Stimulated activated CD8-positive, alpha-beta memory T cell treated with anti-CD3 and anti-CD28 coated beads, Interleukin-12 subunit alpha, Interleukin-12 subunit beta, amount 100 ng/mL, for 24 hours (primary cell): Measurements from ENCODE around the gene ESCO1.

Experiments
- DNase-seq: peaks from one replicate; pipeline ENCODE4 v3.0.0-alpha.2; 2020; ENCODE audit errors: extremely low read depth

ESCO1 gene

DNA sequence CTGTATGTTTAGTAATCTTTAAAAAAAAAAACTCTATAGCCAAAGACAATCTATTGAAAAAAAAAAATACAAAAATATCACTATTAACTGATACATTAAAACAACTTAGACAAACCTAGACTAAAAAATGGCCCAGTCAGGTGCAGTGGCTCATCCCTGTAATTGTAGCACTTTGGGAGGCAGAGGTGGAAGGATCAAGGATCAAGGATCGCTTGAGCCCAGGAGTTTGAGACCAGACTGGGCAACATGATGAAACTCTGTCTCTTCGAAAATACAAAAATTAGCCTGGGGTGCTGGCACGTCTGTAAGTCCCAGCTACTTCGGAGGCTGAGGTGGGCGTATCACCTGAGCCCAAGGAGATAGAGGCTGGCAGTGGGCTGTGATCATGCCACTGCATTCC, 16.1 kb downstream of the ESCO1 start:
- DNase-seq = no peak

DNA sequence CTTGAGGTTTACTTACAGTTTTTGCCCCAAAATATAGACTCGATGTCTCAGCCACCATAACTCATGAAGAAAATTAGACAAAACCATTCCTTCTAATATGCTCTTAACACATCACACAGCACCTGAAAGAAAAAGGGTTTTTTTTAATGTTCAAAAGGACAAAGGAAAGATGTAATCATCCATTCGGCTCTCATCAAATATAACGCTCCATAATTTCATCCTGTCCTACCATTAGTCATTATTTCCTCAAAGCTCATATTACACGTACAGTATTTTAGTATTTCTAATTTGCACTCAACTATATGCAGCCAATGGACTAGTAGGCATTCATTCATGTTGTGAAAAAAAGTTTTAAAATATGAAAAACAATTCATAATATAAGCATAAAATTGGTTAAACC, 24.8 kb downstream of the ESCO1 start:
- DNase-seq = no peak

DNA sequence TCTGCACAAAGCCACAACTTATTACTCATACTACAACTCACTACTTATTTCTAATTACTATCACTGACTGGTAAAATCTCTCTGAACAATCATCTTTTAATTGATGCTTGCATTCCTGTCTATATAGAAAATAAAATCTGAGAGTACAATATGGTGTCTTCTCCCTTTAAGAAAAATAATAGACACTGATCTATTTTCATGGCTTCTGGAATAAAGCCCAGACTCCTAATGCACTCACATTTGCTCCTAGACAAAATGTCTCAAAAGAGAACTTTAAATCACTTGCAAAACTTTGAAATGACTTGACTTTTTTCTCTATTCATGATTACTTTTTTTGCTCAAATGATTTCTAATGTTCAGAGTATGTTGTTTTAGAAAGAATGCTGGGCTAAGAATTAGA, 28.7 kb downstream of the ESCO1 start:
- no peak for DNase-seq

DNA sequence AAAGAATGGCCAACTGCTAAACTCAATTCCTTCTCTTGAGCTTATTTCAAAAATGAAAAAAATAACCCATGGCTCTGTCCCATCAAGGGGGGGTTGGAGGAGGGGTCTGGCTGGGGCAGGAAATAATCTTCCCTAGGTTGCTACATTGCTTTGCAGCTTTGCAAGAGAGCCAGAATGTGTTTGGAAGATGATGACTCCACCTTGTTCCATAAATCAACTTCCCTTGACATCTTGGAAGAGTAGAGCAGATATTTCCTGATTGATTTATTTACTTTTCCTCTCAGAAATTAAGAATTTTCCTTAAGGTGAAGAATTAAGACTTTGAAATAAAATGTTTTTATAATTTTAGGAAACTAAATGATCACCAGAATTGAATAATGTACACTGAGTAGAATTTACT, 41.3 kb downstream of the ESCO1 start:
- no peak for DNase-seq

DNA sequence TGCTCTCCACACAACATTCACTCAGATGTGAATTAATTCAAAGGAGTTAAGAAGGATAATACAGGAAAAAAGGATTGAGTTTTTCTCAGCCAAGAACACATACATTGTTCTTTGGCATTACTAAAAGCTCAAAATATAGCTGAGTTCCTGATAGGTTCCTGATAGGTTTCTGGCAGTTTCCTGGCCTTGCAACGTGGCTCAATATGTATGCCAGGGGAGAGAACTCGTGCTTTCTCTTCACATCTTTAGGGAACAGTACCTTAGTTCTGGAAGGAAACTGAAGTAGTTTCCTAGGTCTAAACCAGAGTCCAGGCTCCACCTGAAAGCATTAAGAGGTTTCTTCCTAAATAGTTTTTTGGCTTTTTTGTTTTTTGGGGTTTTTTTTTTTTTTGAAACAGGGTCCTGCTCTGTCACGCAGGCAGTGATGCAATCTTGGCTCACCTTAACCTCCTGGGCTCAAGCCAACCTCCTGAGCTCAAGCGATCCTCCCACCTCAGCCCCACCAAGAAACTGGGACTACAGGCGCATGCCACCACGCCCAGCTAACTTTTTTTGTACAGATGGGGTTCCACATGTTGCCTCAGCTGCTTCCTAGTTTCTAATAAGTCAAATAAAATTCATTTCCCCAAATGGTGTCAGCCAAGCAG, 42.8 kb downstream of the ESCO1 start:
- no peak for DNase-seq

DNA sequence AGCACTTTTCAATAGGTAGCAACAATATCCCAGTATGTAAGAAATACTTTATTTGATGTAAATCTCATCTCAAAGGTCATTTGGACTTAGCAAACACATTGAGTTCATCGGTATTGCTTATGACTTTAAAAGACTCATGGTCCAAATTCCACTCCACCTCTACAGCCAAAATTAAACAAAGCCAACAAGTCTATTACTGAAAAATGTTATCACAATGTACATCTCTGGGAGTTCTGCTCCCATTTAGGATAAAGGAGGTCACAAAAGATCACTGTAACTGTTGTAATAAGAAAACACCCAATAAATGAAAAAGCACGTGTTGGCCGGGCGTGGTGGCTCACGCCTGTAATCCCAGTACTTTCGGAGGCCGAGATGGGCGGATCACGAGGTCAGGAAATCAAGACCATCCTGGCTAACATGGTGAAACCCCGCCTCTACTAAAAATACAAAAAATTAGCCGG, 50.0 kb downstream of the ESCO1 start:
- no peak for DNase-seq

DNA sequence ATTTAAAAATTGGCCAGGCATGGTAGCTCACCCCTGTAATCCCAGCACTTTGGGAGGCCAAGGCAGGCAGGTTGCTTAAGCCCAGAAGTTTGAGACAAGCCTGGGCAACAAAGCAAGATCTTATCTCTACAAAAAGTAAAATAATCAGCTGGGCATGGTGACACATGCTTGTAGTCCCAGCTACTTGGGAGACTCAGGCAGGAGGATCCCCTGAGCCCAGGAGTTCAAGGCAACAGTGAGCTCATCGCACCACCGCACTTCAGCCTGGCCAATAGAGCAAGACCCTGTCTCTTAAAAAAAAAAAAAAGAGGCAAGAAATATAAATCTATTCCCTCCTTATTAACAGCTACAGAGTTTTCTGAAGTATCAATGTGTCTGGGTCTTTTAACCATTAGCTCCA, 51.9 kb downstream of the ESCO1 start:
- DNase-seq = no peak

DNA sequence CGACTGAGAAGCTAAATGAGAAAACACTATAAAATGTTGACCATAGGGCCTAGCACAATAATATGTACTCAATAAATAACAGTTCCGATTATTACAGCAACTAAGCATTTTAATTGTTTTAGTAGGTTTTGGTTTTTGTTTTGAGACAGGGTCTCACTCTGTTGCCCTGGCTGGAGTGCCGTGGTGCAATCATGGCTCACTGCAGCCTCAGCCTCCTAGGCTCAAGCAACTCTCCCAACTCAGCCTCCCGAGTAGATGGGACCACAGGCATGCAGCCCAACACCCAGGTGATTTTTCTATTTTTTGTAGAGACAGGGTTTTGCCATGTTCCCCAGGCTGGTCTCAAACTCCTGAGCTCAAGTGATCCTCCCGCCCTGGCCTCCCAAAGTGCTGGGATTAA, 54.1 kb downstream of the ESCO1 start:
- no peak for DNase-seq

DNA sequence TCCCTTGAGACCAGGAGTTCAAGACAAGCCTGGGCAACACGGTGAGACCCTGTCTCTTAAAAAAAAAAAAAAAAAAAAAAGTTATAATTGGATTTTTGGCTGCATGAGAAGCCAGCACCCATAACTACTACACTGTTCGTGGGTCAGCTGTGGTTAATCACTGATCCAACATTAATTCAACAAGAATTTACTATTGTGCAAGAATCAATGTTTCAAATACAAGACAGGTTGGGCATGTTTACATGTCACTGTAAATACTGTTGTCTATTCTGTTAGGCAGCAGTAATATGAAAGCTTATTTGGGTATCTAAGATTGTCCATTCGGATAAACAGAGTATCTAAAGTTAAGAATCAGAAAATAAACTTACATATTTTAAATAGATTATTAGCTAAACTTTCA, 62.3 kb downstream of the ESCO1 start:
- no peak for DNase-seq

DNA sequence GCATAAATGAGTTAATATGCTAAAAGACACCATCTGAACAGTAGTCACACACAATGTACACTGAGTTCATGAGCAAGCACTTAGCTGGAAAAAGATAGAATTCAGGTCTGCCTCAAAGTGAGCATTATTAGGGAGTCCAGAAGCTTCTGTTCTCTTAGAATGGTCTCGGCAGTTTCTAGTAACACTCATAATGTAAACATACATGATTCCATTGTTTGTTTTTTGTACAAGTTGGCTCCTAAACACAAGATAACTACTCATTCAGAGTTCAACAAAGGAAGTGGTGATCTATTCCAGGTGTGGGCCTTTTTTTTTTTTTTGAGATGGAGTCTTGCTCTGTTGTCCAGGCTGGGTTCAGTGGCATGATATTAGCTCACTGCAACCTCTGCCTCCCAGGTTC, 66.2 kb downstream of the ESCO1 start:
- no peak for DNase-seq

DNA sequence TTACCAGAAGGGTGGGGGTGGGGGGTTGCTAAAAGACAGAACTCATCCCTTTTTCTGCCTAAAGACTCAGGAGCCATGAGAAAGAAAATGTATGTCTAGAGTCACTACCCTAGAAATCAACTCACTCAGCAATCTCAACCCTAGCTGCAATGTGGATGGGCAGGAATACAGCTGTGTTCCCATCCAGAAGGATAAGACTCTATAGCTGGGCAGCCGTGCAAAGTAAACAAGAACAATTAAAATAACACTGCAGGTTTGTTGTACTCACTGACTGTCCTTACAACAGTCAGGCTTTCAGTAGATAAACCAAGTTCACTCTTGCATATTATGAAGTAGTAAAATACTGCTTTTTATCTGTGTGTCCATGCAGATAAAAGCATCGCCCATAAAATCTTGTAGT, 74.0 kb downstream of the ESCO1 start:
- DNase-seq = no peak

DNA sequence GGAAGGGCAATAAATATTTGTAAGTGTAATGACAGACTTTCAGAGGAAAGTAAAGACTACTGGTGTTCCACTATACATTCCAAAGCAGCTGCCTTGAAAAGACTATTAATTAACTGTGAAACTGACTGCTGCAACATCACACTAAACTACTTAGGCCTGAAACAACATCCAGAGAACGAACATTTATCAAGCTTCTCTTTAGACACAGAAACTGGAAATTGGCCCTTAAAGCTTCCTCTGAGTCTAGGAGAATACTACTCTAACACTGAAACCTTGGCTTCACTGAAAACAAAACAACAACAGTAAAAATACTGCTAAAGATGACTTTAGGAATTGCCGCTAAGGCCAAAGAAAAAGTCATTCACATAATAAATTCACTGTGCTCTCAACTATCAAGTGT, 74.6 kb downstream of the ESCO1 start:
- no peak for DNase-seq

DNA sequence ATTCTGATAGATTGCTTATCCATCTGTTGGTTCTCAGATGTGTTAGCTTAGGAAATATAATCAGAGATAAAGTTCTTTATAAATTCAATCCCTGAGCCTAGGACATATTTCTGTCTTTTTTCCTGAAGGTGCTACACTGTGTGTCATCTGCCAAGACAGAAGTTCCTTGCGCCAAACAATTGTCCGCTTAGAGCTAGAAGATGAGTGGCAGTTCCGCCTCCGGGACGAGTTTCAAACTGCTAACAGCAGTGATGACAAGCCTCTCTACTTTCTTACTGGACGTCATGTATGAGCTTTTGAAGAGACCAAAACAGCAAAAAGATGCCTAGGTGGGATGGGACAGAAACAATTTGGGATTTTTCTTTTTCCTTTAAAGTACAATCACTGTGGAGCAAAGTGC, 78.0 kb downstream of the ESCO1 start:
- DNase-seq = no peak

DNA sequence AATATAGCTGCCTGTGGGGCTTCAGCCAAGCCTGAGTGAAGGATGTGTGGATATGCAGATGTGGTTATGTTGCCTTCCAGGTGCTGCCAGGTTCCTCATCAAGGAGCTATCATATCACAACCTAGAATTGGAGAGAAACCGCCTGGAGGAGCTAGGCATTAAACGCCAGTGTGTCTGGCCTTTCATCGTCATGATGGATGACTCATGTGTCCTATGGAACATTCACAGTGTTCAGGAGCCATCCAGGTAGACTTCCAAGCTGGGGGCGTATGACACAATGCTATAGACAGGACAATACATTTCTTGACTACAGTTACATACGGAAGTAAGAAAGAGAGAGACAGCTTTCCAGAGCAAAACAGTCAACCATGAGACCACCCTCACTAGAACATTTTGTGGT, 86.8 kb downstream of the ESCO1 start:
- DNase-seq = no peak

DNA sequence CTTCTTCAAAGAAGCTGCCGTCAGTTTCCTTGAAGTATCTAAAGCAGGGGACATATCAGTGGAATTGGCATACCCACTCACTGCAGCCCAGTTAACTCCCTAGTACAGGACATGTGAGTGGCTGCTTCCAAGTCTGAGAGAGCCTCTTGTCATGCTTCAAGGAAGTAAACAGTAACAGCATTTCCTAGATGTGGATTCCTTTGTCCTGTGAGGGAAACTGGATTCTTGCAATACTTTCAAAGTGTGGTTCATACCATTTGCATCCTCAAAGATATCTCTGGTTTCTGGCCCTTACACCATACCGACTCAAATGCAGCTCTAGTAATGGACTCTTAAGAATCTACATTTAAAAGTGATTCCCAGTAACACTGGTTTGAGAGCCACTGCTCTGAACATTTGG, 87.2 kb downstream of the ESCO1 start:
- no peak for DNase-seq

DNA sequence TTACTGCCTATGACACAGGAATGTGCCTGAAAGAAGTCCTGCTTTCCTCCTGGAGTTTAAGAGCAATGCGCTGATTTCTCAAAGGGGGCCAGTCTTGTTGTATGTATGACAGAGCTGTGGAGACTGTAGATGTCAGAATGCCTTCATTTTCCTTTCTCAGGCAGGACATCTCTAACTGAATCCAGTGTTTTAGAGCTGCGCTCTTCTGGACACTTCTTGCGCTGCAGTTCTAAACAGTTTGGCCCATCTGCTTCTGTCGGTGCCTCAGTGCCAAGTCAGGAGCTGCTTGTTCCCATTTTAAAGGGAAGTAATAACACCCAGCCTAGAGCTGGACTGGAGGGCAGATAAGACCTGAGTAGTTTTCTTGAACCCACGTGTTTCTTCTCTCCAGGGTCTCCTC, 91.4 kb downstream of the ESCO1 start:
- no peak for DNase-seq

DNA sequence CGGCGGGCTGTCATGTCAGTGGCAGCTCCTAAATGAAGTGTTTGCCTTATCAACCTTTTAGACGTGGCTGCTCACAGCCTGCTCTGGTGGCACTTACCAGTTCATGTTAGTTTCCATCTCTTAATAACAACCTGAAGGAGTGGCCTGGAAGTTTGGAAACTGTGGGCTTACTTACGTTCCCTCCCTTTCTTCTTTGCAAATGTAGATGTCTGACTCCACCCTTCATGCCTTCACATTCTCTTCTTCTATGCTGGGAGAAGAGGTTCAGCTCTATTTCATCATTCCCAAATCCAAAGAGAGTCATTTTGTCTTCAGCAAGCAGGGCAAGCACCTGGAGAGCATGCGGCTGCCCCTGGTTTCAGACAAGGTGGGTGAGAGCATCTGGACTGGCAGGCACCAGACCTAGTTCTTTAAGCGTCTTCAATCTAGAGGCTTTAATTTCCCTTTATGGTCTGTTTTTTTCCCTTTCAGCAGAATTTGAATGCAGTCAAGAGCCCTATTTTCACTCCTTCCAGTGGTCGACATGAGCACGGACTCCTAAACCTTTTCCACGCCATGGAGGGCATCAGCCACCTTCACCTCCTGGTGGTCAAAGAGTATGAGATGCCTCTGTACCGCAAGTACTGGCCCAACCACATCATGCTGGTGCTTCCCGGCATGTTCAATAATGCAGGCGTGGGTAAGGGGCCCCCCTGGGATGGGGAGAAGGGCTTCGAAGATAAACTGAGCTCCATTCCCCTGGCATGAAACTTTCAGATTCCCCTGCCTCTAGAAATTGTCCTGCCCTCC, 92.4 kb downstream of the ESCO1 start:
- no peak for DNase-seq

DNA sequence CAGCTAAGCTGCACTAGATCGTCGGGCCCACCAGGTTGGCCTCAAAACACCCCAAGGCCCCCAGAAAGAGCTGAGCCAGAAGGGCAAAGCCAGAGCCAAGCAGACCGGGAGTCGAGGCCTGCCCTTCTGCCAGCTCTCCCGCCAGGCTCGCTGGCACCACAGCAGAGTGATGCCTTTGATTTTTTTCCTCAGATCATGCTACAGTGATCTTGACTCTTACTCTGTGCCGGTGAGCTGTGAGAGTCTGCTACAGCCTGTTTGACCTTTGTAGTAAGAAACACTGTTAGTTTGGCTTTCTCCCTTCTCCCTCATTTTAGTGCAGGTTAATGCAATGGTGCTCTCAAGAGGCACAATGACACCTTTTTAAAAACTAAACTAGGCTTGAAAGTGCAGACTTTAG, 97.8 kb downstream of the ESCO1 start:
- DNase-seq = no peak

DNA sequence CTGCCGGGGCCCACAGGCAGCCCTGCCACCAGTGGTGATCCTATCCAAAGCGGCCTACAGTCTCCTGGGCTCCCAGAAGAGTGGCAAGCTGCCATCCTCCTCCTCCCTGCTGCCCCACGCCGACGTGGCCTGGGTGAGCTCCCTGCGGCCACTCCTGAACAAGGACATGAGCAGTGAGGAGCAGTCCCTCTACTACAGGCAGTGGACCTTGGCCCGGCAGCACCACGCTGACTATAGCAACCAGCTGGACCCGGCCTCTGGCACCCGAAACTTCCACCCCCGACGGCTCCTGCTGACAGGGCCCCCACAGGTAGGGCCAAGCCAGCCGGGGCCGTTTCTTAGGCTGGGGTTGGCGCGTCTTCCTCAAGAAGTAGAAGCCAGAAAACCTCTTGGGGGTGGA, 100.5 kb downstream of the ESCO1 start:
- DNase-seq = no peak

DNA sequence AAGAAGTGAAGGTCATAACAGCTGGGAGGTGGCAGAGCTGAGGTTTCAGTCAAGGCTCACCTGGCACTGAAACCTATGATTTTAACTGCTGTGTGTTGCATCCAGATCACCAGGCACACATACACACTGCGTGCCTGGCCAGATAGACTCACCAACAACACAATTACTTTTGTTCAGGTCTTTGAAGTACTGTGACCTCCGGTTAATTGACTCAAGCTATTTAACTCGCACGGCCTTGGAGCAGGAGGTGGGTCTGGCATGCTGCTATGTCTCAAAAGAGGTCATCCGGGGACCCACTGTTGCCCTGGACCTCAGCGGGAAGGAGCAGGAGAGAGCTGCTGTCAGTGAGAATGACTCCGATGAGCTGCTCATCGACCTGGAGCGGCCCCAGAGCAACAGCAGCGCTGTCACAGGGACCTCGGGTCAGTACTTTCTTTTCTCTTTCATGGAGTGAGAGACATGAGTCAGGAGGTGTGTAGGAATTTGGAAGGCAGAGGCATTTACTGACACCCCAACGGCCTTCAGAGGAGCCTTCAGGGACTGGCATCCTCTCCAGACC, 104.1 kb downstream of the ESCO1 start:
- no peak for DNase-seq

DNA sequence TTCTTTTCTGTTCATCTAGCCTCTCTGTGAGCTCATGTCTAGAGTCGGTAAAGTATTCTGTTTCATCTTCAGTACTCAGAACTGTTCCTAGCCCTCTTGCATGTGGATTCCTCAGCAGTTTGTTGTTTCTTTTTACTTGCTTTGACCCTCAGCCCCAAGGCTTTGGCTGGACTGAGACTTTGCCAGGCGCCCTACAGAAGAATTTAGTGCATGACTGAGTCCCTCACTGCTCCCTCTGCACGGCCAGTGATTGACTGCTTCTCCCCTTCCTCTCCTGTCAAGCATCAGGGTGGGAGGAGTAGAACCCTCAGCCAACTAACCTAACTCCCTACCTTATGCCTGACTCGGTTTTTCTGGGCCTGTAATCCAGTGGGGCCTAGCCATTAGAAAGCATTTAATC, 109.8 kb downstream of the ESCO1 start:
- DNase-seq = no peak

DNA sequence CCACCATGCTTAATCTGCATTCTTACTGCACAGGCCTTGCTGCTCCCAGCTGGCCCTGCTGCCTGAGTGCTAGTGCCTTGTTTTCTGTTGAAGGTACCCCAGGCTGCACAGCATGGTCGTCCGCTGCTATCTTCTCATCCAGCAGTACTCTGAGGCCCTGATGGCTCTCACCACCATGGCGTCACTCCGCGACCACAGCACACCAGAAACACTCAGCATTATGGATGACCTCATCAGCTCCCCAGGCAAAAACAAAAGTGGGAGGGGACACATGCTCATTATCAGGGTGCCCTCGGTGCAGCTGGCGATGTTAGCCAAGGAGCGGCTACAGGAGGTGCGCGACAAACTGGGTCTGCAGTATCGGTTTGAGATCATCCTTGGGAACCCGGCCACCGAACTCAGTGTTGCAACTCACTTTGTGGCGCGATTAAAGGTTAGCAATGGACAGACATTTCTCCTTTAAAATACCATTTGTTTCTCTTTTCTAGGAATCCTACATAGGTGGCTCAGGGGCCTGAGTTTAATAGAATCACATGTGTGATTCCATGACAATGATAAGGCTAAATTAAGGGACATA, 110.5 kb downstream of the ESCO1 start:
- no peak for DNase-seq

DNA sequence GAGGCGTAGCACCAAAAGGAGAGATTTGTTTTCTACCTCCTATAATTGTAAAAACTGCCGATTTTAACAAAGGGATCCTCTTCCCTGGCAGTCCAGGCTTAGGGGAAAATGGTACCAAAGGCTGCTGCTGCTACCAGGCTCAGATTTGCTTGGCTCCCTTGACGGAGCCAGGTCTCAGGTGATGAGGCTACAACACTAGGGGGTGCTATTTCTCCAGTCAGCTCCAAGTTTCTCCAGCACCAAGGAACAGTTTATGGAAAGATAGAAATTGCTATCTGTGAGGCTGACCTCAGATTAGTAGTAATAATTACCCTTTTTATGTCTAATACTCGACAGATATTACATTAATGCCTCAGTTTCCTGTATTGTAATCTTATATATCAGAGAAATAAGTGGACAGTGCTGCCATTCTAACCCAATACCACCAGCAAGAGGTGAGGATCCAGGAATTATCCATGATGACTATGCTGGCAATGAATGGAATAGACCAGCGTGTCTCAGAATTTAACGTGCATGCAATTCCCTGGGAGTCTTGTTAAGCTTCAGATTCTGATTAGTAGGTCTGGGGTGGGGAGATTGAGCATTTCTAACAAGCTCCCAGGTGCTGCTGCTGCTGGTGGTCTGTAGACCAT, 111.3 kb downstream of the ESCO1 start:
- no peak for DNase-seq
